Skin of body (tissue), 2 donors: Measurements from ENCODE around the gene MAD1L1. TPM values are rescaled to one million over a fixed set of nuclear protein-coding genes. Genes with fewer than 3 reads are reported as not detected.
"Not testable (repeated sequence)": the region's sequence is repeated elsewhere in the genome, so short reads cannot be mapped to it uniquely, and the experiment has no call there.

Experiments
- DNase-seq: peaks from one replicate; lab custom pipeline; 2025; lab: John Stamatoyannopoulos, UW
- total RNA-seq: library from RNA; depleted of rRNA; stranded (reverse); fragments of >200 nt; gene quantifications from one replicate; pipeline ENCODE4 v1.2.3, GENCODE V29; 2014

The MAD1L1 gene
- total RNA-seq, 1 donor from 2014 or later = 28.5 TPM

DNA sequence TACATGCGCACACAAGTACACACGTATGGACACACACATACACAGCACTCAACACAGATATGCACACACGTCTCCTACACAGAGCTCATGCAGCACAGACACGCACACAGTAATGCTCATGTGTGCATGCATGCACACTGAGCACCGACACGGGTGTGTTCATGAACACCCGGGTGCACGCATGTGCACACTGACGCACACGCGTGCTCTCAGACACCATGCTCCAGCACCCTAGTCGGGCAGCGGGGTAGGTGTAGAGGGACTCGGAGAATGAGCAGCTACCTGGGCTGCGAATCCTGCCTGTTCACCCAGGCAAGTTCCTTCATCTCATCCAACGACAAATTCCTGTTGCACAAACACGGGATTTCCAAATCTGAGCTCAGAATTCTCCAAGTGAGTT lies 184.7 kb downstream of the MAD1L1 start:
- DNase-seq = no peak

DNA sequence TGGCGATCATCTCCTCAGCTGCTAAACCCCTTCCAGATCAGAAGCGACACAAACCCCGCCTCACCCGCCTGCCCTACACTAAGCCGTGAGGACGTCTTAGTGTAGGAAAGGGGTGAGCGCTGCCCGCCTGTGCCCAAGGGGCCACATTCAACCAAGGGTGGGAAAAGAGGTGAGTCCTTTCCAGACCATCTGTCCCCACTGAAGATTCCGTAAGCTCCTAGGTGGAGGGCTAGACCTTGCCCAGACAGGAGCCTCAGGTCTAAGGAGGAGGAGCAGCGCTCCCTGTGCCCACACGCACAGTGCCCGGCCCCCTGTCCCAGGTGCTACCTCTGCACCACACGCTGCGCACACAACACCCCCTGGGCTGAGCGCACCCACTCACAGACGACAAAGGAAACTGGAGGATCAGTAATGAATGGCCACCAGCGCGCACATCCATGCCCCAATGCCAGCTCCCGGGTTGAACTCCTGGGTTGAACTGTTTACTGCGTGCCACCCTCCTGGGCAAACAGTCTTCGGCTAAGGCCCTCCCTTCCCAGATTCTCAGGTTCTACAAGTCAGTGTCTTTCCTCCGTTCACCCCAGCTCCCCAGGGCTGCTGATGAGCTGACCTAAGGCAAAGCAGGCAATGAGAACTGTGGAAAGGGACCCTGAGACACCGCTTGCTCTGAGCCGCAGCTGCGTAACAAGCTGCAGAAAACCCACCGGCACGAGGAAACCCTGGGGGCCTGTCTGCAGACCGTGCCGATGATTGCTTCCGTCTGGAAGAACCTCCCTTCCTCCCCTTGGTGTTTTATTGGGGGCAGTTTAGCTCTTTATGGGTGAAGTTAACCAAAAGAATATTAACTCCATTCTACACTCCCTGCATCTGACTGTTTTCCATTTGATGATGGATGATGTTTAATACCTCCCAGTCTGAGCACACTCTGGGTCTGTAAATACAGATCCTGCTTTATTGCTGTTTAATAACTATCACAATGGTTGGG lies 185.9 kb downstream of the MAD1L1 start:
- DNase-seq = peak; percentile 33

DNA sequence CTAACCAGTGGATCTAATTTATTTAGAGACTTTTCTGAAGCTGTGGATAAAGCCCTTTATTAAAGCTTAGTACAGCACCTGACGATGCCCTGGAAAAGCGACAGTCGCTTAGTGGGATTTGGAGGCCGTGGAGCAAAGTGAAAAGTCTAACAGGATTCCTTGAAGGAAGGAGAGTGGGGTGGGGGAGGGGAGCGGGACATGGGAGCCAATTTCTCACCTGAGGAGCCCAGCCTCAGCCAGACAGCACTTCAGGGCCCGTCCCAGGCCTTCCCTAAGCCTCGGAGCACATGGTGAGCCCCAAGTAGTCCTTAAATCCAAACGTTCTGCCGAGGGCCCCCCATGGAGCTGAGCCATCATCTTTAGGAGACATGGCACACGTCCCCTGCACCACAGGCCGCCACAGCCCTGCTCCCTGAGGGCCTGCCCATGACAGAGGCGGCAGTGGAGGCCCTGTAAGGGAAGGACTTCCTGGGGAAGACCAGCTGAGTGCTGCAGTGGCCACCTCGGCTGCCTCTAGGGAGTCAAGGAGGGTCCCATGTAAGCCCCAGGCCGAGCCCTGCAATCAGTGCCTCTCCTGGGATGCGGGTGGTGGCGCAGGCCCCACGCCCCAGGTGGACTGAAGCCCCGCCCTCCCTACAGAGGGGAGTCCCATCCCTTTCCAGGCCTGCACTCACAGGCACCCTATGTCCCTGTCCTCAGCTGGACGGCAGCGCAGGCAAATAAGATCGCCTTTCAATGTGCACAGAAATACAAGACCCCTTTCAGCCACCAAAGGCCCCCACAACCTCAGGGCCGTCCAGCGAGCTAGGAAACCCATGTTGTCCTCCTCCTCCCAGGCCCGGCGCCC lies 187.0 kb downstream of the MAD1L1 start:
- DNase-seq = no peak

DNA sequence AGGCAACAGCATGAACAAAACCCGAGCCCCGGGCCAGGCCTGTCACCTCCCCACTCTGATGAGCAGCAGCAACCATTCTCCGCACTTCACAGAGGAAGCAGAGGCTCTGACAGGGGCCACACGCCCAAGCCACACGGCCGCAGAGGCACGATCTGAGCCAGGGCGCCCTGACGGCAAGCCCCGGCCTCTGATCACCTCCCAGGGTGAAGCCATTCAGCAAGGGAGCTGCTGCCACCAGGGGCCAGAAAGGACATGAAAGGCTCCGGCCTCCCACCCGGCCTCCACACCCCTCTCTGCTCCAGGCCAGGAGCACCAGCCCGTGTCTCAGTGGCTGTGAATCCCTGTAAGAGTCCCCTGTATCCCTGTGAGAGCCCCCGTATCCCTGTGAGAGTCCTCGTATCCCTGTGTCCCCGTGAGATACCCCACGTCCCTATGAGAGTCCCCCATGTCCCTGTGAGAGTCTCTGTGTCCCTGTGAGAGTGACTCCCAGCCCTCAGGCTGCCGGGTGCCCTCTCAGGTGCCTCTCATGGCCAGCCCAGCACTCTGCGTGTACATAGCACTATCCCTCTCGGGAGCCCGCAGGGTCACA lies 187.8 kb downstream of the MAD1L1 start:
- DNase-seq = no peak

GRCh38 chr7:2044311-2044882 lies 188.3 kb downstream of the MAD1L1 start:
- DNase-seq = no peak

GRCh38 chr7:2043316-2044039 lies 189.3 kb downstream of the MAD1L1 start:
- DNase-seq = no peak

GRCh38 chr7:2042650-2043049 lies 190.1 kb downstream of the MAD1L1 start:
- DNase-seq = no peak

GRCh38 chr7:2041496-2042367 lies 191.0 kb downstream of the MAD1L1 start:
- no peak for DNase-seq

GRCh38 chr7:2040893-2041270 lies 191.9 kb downstream of the MAD1L1 start:
- no peak for DNase-seq

DNA sequence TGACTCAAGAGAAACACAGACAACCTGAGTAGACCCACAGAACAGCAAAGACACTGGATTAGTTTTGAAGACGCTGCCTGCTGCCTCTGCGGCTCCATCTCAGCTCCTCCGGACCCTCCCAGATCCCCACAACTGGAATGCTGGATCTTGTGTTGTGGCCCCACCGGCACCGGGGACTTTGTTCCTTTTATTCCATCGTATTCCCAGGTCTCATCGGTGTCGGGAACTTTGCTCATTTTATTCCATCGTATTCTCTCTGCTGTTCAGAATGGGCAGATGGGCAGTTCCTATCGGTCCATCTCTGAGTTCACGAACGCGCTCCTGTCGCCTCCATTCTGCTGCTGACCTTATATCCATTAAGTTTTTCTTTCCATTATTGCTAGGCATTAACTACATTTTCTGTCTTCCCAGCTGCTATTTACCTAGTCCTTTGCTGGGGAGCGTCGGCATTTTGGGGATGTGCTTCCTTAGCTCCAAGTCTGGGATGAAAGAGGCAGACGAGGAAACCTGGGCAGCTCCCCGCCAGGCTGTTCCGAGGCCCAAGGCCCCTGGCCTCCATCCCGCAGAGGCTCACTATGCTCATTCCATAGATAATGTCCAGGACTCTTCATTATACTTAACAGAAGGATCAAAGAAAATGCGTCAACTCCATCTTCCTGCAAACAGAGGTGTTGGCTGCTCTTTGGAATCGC lies 192.4 kb downstream of the MAD1L1 start:
- DNase-seq = no peak

- no peak for DNase-seq
These were observed 193.6 kb downstream of the MAD1L1 start for GRCh38 chr7:2038931-2039728.

- peak; percentile 51 for DNase-seq
These were observed 194.8 kb downstream of the MAD1L1 start for GRCh38 chr7:2037808-2038522.

GRCh38 chr7:2037301-2037807 lies 195.4 kb downstream of the MAD1L1 start:
- DNase-seq = no peak

DNA sequence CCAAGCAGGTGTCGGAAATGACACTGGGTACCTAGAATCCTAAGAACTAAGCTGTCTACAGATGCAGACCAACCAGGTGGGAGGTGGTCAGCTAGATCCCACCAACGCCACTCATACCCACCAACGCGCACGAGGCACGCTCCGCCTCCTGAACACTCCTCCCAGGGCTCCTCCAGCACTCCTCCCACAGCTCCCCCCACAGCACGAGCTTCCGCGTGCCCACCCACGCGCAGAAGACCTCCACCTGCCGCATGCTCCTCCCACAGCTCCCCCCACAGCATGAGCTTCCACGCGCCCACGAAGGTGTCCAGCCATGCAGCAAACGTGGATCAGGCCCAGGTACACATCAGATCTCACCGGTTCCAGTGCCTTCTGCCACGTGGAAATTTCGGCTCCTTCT lies 196.0 kb downstream of the MAD1L1 start:
- no peak for DNase-seq

DNA sequence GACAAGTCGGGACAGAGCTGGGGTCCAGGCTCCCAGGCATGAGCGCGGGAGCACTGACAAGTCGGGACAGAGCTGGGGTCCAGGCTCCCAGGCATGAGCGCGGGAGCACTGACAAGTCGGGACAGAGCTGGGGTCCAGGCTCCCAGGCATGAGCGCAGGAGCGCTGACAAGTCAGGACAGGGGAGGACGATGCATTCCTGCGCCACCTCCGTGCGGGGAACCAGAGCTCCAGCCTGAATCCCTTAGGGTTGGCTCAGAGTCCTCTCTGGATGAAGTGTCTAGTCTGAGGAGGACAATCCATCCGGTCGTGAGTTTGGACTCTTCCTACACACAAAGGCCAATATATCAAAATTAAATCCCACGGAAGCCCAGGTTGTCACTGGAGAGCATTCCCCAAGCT lies 196.5 kb downstream of the MAD1L1 start:
- not testable (repeated sequence) for DNase-seq

DNA sequence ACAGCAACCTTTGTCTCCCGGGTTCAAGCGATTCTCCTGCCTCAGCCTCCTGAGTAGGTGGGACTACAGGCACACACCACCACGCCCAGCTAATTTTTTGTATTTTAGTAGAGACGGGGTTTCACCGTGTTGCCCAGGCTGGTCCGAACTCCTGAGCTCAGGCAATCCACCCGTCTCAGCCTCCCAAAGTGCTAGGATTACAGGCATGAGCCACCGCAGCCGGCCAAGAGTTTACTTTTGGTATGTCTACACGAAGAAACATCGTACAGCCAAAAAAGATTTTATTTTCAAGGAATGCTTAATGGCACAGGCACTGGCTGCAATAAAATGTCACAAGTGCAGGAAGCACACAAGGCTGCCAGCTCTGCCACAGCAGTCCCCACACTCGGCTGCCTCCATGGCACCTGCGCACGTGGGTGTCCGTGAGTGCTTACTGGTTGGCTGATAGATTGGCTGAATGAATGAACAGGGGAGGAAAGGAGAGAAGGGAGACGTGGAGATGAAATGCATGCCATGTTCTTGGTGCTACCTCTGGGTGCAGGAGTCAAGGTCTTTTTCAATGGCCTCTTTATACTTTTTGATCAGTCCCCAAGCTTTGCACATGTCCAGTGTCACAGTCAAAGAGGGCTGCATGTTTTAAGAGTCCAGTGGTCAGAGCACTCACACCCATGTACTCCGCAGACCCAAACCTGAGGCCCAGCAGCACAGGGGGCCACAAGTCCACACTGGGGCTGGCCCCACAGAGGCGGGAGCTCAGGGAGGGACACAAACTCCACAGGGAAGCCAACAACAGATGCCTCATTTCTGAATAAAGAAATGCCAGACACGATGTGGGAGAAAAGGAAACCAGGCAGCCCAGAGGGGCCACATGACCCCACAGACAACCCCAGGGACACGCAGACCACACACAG lies 198.2 kb downstream of the MAD1L1 start:
- DNase-seq = no peak
